ENCODE measurements around the gene PPP1R17.

Gene PPP1R17

GRCh38 chr7:31705377-31705776 is 18.4 kb downstream of the PPP1R17 start:
- DNase-seq, result no peak

GRCh38 chr7:31707089-31707488 is 20.1 kb downstream of the PPP1R17 start:
- no peak for DNase-seq

GRCh38 chr7:31710171-31710570 is 23.2 kb downstream of the PPP1R17 start:
- no peak for DNase-seq

GRCh38 chr7:31716355-31716754 is 29.3 kb downstream of the PPP1R17 start:
- DNase-seq, result no peak

GRCh38 chr7:31720366-31720765 is 33.4 kb downstream of the PPP1R17 start:
- DNase-seq, result no peak

GRCh38 chr7:31724696-31725095 is 37.7 kb downstream of the PPP1R17 start:
- DNase-seq, result no peak

GRCh38 chr7:31729195-31729804 is 42.3 kb downstream of the PPP1R17 start:
- DNase-seq, result no peak

- no peak for DNase-seq
These were observed 47.4 kb downstream of the PPP1R17 start for GRCh38 chr7:31734456-31734855.

GRCh38 chr7:31735991-31736982 is 49.3 kb downstream of the PPP1R17 start:
- no peak for DNase-seq

- DNase-seq, result no peak
These were observed 54.8 kb downstream of the PPP1R17 start for GRCh38 chr7:31741852-31742251.

- DNase-seq, result no peak
These were observed 57.4 kb downstream of the PPP1R17 start for GRCh38 chr7:31744294-31744874.

- no peak for DNase-seq
These were observed 60.5 kb downstream of the PPP1R17 start for GRCh38 chr7:31747553-31747952.

- DNase-seq, result no peak
These were observed 61.1 kb downstream of the PPP1R17 start for GRCh38 chr7:31748084-31748483.

- DNase-seq, result no peak
These were observed 64.7 kb downstream of the PPP1R17 start for GRCh38 chr7:31751726-31752125.

Measured in stimulated activated naive CD4-positive, alpha-beta T cell treated with Interleukin-2 at 50 U/mL for 16 hours (primary cell).